Stimulated activated CD8-positive, alpha-beta memory T cell treated with anti-CD3 and anti-CD28 coated beads, Interleukin-15, amount 100 ng/mL, for 24 hours (primary cell): Measurements from ENCODE around the gene GUCA2A.

ENCODE experiments used
- DNase-seq: peaks from one replicate; pipeline ENCODE4 v3.0.0-alpha.2; 2020; ENCODE audit warnings: low read depth

Gene GUCA2A

GRCh38 chr1:42130061-42130660, 34.4 kb downstream of the GUCA2A start:
- no peak for DNase-seq

GRCh38 chr1:42128964-42129363, 35.6 kb downstream of the GUCA2A start:
- no peak for DNase-seq

GRCh38 chr1:42128499-42128898, 36.0 kb downstream of the GUCA2A start:
- no peak for DNase-seq

- DNase-seq = no peak
These were observed 36.8 kb downstream of the GUCA2A start for GRCh38 chr1:42127767-42128166.

GRCh38 chr1:42125552-42125951, 39.0 kb downstream of the GUCA2A start:
- no peak for DNase-seq

GRCh38 chr1:42122408-42122807, 42.1 kb downstream of the GUCA2A start:
- DNase-seq = no peak

GRCh38 chr1:42118125-42118524, 46.4 kb downstream of the GUCA2A start:
- DNase-seq = no peak

- no peak for DNase-seq
These were observed 47.3 kb downstream of the GUCA2A start for GRCh38 chr1:42117214-42117613.

- no peak for DNase-seq
These were observed 50.3 kb downstream of the GUCA2A start for GRCh38 chr1:42114229-42114628.
